GM12892 (cell line): Measurements from ENCODE around the gene CMC1.

Experiments used
- DNase-seq: peaks from one replicate; pipeline ENCODE4 v3.0.0; 2011; ENCODE audit not compliant: insufficient read length
- FAIRE-seq: peaks from 2 replicates; lab custom pipeline; 2011; peaks lifted over from hg19 to GRCh38; lab: Jason Lieb, UNC
- POLR2A ChIP-seq: IDR thresholded peaks from 2 replicates; pipeline ENCODE4 v1.6.1; 2011; ENCODE audit warnings: low read depth, low read length, control low read depth
- POLR2AphosphoS5 ChIP-seq: IDR thresholded peaks from 2 replicates; pipeline ENCODE4 v1.6.1; 2011; ENCODE audit warnings: low read depth, low read length, control low read depth
- TAF1 ChIP-seq: IDR thresholded peaks from 2 replicates; pipeline ENCODE4 v1.6.1; 2011; ENCODE audit warnings: low read depth, mild to moderate bottlenecking, control low read depth, low read length, borderline replicate concordance

The CMC1 gene

DNA sequence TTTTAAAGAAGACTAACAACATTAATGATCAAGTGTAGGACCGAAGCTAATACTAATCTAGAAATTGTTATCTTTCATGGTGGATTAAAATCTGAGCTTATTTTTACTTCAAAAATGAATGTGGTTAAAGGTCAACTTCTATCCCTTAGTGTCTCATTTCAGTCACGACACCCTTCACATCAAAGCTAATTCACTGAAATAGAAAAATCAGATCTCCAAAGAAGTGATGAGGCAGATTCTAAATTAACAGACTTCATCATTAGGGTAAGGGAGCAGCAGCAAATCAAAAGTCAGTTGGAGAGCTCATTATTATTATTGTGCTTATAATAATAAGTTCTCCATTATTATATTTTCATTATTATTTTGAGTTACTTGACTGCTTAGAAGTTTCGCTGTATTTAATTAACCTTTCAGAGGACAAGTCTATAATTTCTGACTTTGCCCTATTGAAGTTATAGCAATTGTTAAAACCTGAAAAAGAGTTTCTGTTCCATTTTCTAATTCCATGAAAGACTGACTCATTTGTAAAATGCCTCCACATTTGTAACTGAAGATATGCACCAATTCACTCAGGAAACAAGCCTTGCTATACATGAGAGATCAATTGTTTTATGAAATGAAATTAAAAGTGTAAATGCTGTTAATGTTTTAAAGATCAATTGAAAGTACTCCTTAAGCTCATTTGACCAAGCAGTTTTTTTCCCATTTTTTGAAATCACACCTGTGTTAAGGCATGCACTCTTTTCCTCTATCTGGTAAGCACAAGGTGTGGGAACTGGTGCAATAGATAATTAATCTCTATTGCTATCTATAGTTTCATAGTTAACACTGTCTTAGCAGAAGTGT is 23.1 kb upstream of the CMC1 start:
- TF ChIP-seq POLR2A, result no peak
- FAIRE-seq, result no peak
- no peak for DNase-seq

DNA sequence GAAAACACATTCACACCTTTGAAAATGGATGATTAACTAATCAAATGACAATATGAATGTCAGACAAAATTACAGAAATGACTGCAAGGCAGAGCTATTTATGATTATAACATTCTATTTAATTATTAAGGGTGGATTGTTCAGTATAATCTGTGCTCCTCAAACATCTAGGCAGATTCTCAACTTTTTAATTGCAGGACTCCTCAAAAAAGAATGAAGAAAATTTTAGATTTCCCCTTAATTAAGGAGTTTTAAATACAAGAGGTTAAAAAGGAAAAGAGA is 22.6 kb upstream of the CMC1 start:
- TF ChIP-seq POLR2A, result no peak
- no peak for TF ChIP-seq TAF1
- no peak for TF ChIP-seq POLR2AphosphoS5
- no peak for FAIRE-seq

DNA sequence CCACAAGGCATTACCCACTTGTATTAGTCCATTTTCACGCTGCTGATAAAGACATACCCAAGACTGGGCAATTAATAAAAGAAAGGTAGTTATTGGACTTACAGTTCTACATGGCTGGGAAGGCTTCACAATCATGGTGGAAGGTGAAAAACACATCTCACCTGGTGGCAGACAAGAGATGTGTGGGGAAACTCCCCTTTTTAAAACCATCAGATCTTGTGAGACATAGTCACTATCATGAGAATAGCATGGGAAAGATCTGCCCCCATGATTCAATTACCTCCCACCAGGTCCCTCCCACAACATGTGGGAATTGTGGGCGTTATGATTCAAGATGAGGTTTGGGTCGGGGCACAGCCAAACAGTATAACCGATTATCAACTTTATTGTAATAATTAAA is 17.0 kb upstream of the CMC1 start:
- FAIRE-seq (no peak), DNase-seq (no peak)
- TF ChIP-seq POLR2AphosphoS5, result no peak

More for the DNA sequence above, 22.6 kb upstream of the CMC1 start:
- DNase-seq, result no peak

DNA sequence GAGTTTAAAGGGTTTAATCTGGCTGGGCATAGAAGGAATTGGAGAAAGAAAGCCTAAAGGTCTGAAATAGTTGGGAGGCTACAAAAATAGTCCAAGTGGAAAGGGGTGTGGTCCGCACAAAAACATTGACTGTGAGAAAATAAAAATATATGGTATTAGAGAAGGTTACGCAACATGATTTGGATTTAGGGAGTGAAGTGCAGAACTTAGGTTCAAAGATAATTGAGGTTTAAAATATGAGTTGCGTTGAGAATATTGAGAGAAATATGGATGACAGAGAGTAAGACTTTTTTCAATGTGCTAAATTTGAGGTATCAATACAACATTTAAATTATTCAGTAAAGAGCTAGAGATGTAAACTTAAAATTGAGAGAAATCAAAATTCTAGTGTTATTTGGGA is 15.4 kb upstream of the CMC1 start:
- no peak for DNase-seq
- TF ChIP-seq POLR2AphosphoS5 (no peak), POLR2A (no peak), TAF1 (no peak)
- FAIRE-seq, result no peak

DNA sequence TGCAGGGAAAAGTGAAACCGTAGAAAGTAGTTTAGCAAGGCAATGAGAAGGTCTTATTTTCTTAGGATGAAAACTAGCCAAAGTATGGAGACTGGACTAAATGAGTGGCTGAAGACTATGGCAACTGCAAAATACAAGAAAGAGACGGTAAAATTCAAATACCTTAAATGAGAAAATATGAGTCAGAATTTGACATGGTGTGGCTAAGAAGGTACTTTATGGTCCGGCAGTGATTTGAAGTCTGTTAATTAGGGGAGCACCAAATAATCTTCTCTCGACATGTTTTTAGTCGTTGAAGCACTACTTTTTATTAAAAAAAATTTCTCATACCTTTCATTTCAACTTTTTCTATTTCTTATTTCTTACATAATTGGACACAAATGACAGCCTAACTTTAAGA is 12.8 kb upstream of the CMC1 start:
- FAIRE-seq (no peak), DNase-seq (no peak)
- TF ChIP-seq POLR2A (no peak), TAF1 (no peak), POLR2AphosphoS5 (no peak)

DNA sequence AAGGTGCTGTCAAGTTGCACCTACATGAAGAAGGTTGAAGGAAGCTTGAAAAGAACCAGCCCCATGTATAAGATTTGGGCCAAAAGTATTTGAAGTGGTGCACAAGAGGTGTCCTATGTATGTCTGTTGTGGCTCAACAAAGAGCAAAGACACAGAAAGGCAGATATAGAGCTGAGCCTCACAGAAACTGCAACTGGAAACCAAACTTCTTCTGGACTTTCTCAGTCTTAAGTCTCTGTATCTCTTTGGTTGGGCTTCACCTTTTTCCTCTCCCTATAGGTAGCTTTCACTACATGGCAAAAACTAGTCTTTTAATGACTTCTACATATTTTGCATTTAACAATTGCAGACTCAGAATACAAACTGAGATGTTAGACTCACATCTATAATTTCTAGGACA is 8.8 kb upstream of the CMC1 start:
- FAIRE-seq, result no peak
- no peak for DNase-seq
- TF ChIP-seq TAF1 (no peak), POLR2A (no peak), POLR2AphosphoS5 (no peak)

DNA sequence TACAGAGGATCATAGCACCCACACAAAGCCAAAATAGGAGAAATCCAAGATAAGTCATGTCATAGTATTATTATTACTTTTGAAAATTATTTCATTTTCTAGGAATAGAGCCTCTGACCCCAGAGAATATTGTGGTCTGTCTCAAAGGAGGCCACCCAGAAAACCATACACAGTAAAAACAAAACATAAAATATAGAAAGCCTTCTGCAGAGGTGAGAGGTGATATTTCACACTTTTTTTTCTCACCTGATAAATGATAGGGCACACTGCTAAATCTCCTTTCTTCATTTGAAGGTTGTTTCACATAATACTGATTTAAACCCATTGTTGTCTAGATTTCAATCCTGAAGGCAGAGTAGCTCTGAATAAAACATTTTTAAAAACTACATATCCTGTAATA is 7.0 kb upstream of the CMC1 start:
- FAIRE-seq (no peak), DNase-seq (no peak)
- TF ChIP-seq POLR2A (no peak), POLR2AphosphoS5 (no peak), TAF1 (no peak)

DNA sequence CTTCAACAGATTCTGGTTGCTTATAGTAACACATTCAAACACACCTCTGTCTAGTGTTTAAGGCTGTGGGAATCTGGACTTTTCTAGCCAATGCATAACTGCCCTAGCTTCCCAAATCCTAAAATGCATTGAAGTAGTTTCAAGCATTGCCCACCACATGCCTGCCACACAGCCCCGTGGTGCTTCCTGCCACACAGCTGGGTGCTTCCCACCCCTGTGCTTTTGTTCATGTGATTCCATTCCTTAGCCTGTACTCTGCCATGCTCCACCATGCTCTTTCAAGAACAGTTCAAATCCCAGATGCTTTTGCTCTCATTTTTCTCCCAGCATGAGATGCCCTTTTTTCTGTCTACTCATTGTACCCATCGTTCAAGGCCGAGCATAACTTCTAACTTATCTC is 2.3 kb upstream of the CMC1 start:
- no peak for TF ChIP-seq POLR2AphosphoS5
- TF ChIP-seq TAF1, result no peak
- TF ChIP-seq POLR2A, result no peak
- no peak for FAIRE-seq
- no peak for DNase-seq

DNA sequence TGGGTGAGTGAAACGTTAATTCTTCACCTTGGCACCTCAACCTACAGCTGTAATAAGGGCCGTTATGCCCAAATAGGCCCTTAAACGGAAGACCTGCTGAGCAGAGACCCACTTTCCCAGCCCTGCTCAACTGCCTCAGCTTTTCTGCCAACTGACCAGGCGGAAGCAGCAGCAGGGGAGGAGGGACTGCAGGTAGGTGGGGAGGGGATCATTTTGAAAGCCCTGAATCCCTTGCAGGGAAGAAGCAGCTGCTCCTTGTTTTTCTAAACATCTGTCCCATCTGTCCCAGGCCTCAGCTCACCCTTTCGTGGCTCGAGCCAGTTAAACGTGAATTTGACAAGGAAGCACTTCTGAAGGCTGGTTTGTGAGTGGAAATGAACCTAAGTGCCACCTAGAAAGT is 978 bp upstream of the CMC1 start:
- no peak for DNase-seq
- no peak for FAIRE-seq
- TF ChIP-seq POLR2AphosphoS5 (no peak), TAF1 (no peak), POLR2A (no peak)

DNA sequence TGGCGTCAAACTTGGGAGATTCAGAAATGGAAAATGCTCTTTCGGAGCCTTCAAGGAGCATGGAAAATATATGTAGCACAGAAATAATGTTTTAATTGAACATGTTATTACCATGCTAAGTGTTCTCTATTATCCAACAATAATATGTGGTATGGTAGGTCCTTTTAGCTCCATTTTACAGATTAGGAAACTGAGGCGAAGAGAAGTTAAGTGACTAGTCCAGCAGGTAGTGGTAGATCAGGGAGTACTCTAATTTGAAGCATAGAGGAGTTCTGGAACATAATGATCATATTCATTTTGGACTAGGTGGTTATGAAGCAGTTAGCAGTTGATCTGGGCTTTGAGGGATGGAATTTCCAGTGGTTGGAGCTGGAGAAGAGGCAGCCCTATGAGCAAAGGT is 1.1 kb downstream of the CMC1 start:
- no peak for DNase-seq
- TF ChIP-seq POLR2A (no peak), POLR2AphosphoS5 (no peak), TAF1 (no peak)
- no peak for FAIRE-seq

DNA sequence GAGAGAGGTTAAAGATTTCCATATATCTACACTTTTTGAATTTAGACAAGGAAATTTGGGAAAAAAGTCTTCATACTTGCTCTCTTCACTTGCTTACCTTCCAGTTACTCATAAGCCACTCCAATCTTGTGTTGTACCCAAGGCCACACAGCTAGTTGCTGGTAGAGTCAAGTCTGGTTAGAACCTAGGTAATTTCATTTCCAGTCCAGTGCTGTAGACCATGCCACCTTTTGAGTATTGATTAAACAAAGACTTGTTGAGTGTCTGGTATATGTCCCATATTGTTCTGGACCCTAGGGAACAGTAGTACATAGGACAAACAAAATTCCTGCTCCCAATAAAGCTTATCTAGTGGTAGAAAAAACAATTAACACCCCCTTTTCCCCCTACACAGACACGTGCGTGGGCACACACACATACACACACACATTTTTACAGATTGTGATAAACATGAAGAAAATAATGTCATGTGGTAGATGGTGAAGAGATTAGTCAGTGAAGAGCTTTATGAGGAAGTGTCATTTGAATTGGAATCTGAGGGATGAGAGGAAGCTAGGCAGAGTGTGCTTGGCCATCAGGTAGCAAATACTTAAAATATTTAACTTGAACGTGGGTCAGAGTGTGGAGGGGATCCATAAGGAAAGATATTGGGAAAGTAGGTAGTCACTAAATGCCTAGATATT is 2.1 kb downstream of the CMC1 start:
- DNase-seq (no peak), FAIRE-seq (no peak)
- TF ChIP-seq TAF1 (no peak), POLR2AphosphoS5 (no peak), POLR2A (no peak)

DNA sequence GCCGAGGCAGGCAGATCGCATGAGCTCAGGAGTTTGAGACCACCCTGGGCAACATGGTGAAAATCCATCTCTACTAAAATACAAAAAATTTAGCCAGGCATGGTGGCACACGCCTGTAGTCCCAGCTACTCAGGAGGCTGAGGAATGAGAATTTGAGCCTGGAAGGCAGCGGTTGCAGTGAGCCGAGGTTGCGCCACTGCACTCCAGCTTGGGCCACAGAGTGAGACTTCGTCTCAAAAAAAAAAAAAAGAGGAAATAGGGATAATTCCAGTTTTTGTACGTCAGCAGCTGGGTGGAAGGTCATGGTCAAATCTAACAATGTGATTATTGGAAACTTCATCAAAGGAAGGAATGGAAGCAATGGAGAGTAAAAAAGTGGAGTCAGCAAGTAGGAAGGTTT is 3.1 kb downstream of the CMC1 start:
- DNase-seq, result no peak
- no peak for TF ChIP-seq POLR2A
- TF ChIP-seq POLR2AphosphoS5, result no peak
- TF ChIP-seq TAF1, result no peak

DNA sequence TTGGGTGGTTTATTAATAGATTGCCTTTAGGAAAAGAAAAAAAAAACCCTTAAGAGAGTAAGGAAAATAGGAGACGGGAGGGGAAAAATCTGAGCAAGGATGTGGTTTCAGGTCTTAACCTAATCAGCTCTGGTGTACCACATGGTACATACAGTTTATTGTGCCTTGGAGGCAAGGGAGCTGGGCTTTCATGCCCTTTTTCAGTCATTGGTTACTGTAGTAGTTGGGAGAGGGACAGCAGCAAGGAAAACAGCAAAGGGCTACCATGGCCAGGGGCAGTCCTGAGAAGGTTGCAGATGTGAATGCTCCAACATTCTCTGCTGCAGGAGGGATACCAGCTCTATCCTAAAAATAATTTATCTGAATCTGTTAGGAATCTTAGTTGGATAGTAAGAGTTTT is 5.9 kb downstream of the CMC1 start:
- TF ChIP-seq POLR2A, result no peak
- TF ChIP-seq POLR2AphosphoS5, result no peak
- no peak for TF ChIP-seq TAF1
- no peak for DNase-seq
- no peak for FAIRE-seq

More for the DNA sequence above, 3.1 kb downstream of the CMC1 start:
- no peak for FAIRE-seq
